Mesodermal cell (in vitro differentiated cells): ENCODE data around the gene MARCHF10.

Experiments
- H3K27ac ChIP-seq: 2 replicates; pipeline ENCODE4 v1.7.0; 2013; ENCODE audit warnings: mild to moderate bottlenecking, low read depth, low read length, moderate library complexity; ENCODE audit not compliant: severe bottlenecking
- H3K36me3 ChIP-seq: 2 replicates; pipeline ENCODE4 v1.7.1; 2013; ENCODE audit warnings: mild to moderate bottlenecking, low read length, moderate library complexity; ENCODE audit not compliant: control insufficient read depth, insufficient read depth
- H3K4me1 ChIP-seq: one replicate; pipeline ENCODE4 v1.7.1; 2013; ENCODE audit warnings: mild to moderate bottlenecking, low read length; ENCODE audit not compliant: insufficient read depth, control insufficient read depth, poor library complexity, severe bottlenecking
- H3K4me3 ChIP-seq: 2 replicates; pipeline ENCODE4 v1.7.0; 2013; ENCODE audit warnings: low read length, control low read depth, mild to moderate bottlenecking; ENCODE audit not compliant: insufficient read depth, poor library complexity, severe bottlenecking; ENCODE audit errors: extremely low read depth
- H3K9me3 ChIP-seq: 2 replicates; pipeline ENCODE4 v1.7.1; 2013; ENCODE audit warnings: mild to moderate bottlenecking, low read length, moderate library complexity; ENCODE audit not compliant: control insufficient read depth
- WGBS, 2 experiments: methylation state at CpG; one replicate each; pipeline ENCODE4 v1.1.5; 2013; ENCODE audit warnings: missing lambda C conversion rate in 2 of 2; ENCODE audit not compliant: insufficient coverage in 2 of 2; 5-methylcytosine and 5-hydroxymethylcytosine counted together

MARCHF10 gene

DNA sequence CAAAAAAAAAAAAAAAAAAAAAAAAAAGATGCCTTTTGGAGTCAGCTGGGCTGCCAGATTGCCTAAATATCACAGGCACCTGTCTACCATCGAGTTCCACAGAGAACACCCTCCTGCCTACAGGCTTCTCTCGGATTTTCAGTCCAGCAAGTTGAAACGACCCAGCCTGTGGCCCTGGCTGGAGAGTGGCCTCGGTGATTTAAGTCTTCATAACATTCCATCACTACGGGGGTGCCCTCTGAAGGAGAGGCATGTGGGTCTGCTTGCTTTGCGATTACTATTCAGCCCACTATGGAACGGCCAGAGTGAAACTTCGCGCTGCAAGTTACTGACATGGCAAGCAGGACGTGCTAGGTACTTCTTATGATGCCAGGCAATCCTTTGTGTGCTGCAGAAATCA lies 42.8 kb downstream of the MARCHF10 start:
- Histone ChIP-seq H3K9me3 (no peaks in the 10 kb centered on the region), H3K4me1 (no peaks in the 10 kb centered on the region), H3K27ac (no peak overlapping the region), H3K4me3 (no peak overlapping the region), H3K36me3 (no peaks in the 10 kb centered on the region)
- WGBS, 2 experiments = 78 to 84% methylated on average over 6 to 9 of the region's 10 CpGs

DNA sequence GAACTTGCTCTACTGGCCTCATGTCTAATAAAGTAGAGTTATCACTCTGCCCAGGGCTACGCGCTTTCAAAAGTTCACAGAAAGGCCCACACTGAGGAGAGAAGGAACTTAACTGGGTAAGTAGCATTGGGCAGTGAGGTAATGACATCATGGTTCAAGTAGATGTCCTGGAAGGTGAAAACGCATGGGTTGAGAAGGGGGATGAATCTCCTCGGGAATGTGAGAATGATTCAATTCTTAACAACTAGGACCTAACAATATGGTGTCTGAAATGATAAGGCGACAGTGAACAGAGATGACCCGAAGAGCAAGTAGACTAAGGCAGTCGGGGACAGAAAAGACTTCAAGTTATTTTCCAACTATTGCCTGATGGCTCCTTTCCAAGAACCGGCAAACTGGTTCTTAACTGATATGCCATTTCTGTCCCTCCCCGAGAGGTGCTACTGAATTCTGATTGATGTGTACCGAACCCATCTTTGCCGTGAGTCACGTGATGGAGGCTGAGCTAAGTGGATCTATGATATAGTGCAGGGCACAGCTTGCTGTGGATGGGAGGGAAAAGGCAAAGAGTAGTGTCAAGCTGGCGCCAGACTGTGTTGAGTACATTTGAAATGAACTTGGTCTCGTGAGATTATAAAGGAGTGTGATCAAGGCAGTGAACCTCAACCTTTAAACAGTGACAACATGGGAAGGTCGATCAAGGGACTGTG lies 44.1 kb downstream of the MARCHF10 start:
- H3K4me1 ChIP-seq = no peaks in the 10 kb centered on the region
- no peak overlapping the region for H3K4me3 ChIP-seq
- no peak overlapping the region for H3K27ac ChIP-seq
- 90 to 96% methylated on average over 12 to 15 of the region's 15 CpGs for WGBS, 2 experiments
- H3K9me3 ChIP-seq = no peaks in the 10 kb centered on the region
- no peaks in the 10 kb centered on the region for H3K36me3 ChIP-seq

DNA sequence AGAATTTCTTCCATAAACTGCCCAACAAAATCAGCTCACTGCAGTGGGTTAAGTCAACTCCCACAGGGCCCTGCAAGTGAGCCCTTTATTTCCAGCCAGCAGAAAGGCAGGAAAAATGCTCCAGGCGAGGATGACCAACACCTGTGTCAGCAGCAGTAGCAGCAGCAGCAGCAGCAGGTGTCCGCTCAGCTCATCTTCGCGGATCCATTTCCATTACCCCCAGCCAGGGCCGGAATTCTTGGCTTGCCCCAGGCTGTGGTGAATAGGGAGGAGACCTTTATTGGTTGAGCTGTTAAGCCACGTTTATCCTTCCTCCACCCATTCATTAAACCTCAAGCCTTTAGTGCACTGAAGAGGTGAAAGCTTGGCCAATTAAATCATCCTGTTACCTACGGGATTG lies 46.2 kb downstream of the MARCHF10 start:
- WGBS, 2 experiments = 44 to 67% methylated on average over 1 of the region's 7 CpGs
- H3K4me3 ChIP-seq = no peak overlapping the region
- H3K27ac ChIP-seq = no peak overlapping the region
- H3K9me3 ChIP-seq = no peaks in the 10 kb centered on the region
- no peaks in the 10 kb centered on the region for H3K36me3 ChIP-seq
- H3K4me1 ChIP-seq = no peaks in the 10 kb centered on the region

DNA sequence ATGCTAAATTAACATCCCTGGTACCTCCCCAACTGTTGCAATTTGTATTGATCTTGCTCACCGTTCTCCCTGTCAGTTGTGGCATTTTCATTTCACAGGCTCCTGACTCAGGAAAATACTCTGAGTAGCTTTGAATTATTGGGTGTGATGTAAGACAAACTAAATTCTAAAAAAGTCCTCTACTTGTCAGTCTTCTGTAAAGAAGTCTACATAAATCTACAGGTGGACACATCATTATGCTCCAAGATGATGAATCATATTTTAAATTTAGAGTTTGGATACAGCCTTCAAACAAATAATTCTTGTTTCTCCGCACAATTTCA lies 47.2 kb downstream of the MARCHF10 start:
- Histone ChIP-seq H3K4me1 (no peaks in the 10 kb centered on the region), H3K4me3 (no peak overlapping the region), H3K27ac (no peak overlapping the region), H3K9me3 (no peaks in the 10 kb centered on the region), H3K36me3 (no peaks in the 10 kb centered on the region)
- 100% methylated on average over 1 of the region's 2 CpGs for WGBS, 2 experiments

DNA sequence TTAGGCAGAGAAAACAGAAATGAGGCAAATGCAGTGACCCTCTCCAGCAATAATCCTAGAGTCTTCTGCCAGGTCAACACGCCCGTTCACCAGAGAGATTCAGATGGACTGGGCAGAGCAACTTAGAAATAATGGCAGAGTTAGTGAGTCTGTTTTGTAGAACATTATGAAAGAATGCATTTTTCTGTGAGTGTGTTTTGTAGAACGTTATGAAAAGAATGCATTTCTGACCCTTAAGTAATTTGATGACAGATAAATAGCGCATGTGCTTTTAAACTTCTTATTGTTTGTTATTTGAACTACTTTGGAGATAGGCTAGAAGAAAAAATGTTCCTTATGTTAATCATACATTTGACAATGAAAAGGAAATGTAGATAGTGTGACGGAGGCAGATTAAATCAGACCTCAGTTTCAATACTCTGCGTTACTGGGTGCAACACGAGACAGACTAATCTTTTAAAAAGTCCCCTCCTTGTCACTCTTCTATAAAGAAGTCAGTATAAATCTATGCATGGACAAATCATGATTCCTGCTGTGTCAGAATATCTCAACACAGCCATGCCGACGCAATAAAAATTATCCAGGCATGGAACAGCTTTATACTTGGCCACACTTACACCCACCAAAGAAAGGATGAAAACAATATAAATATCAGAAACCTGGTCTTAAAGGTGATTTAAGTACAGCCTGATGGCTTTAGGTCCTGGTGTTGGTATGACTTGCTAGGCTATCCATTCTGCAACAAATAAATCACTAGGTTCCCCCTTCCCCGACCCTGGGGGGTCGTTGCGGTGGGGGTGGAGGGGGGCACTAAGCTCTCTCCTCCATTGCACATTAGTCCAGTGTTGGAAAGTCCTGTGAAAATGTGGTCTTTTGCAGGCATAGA lies 47.8 kb downstream of the MARCHF10 start:
- H3K9me3 ChIP-seq = no peaks in the 10 kb centered on the region
- 84 to 95% methylated on average over 5 to 6 of the region's 12 CpGs for WGBS, 2 experiments
- no peak overlapping the region for H3K4me3 ChIP-seq
- H3K4me1 ChIP-seq = no peaks in the 10 kb centered on the region
- no peak overlapping the region for H3K27ac ChIP-seq
- no peaks in the 10 kb centered on the region for H3K36me3 ChIP-seq

DNA sequence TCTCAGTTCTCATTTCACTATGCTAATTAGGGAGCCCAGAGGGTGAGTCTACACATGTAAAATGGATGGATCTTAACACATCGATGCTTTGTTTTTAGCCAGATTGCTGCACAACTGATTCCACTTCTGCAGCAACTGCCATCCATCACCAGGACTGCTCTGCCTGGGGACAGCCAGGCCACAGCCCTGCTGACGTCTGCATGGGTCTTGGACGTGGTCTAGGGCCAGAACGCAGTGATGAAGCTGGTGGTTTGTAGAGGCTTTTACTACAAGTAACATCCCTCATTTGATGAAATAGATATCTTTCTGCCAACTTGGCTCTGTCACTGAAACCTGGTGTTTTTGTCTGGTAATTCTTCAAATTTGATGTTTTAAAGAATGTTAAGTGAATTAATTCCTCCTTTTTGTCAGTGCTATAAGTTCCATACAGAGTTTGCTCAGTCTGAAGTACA lies 50.6 kb downstream of the MARCHF10 start:
- Histone ChIP-seq H3K36me3 (no peaks in the 10 kb centered on the region), H3K9me3 (no peaks in the 10 kb centered on the region), H3K27ac (no peak overlapping the region), H3K4me1 (no peaks in the 10 kb centered on the region), H3K4me3 (no peak overlapping the region)
- 67 to 100% methylated on average over 1 of the region's 4 CpGs for WGBS, 2 experiments

DNA sequence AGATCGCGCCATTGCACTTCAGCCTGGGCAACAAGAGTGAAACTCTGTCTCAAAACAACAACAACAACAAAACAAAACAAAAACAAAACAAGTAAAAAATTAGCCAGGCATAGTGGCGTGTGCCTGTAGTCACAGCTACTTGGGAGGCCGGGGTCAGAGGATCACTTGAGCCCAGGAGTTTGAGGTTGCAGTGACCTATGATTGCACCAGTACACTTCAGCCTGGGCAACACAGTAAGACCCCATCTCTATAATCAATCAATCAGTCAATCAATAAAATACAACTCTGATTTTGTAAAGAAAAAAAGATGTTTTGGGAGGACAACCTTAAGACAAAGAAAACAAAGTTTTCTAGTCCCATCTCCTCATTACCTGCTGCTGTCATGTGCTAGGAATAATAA lies 51.9 kb downstream of the MARCHF10 start:
- H3K27ac ChIP-seq = no peak overlapping the region
- no peaks in the 10 kb centered on the region for H3K4me1 ChIP-seq
- H3K9me3 ChIP-seq = no peaks in the 10 kb centered on the region
- no peak overlapping the region for H3K4me3 ChIP-seq
- WGBS, 2 experiments = 98 to 100% methylated on average over 2 to 4 of the region's 4 CpGs
- no peaks in the 10 kb centered on the region for H3K36me3 ChIP-seq

DNA sequence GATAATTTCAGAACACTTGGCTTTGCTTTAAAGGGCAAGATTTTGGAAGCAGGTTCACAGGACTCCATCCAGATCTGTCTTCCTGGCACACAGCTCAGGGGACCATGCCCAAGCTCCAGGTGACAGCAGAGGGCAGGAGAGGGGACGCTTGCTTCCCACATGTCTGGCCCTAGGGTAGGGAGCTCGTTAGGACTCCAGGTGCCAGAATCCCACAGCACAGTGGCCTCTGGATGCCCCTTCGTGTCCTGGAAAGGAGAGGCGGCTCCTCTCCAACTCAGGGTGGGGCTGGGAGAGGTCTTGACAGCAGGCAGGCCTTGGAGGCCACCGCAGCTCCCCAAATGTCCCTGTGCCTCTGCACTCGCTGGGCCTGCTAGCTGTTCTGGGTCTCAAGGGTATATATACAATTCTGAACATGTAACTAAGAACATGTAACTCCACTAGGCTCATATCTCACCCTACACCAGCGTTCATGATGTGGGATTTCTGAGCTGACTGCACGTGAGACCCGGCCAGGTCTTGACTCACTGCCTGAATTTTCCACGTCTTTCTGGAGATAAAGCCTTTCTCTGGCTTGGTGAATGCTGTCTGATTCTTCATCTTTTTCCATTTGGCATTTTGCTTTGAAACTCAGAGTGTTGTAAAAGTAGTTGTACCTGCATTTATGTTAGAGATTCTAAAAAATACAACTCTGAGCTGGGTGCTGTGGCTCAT lies 52.8 kb downstream of the MARCHF10 start:
- Histone ChIP-seq H3K27ac (no peak overlapping the region), H3K4me3 (no peak overlapping the region), H3K9me3 (no peaks in the 10 kb centered on the region), H3K4me1 (no peaks in the 10 kb centered on the region), H3K36me3 (no peaks in the 10 kb centered on the region)
- WGBS, 2 experiments = 84 to 85% methylated on average over 6 to 8 of the region's 10 CpGs

DNA sequence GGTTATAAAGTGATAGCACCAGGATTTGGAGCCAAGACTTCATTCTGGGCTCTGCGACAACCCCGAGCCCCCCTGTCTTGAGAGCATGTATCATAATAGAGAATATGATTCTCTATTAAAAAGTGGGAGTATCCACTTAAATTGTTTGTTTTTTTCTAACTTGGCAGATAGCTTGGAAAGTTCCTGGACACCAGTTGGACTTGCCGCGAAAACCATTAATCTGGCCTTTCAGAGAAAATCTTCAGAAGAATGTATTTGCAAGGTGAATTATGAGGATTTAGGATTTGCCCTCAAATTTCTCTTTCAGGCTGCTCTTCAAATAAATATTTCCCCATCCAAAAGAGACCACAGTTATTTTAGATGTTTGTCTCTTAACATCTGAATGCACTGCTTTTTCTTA lies 53.5 kb downstream of the MARCHF10 start:
- Histone ChIP-seq H3K4me1 (no peaks in the 10 kb centered on the region), H3K27ac (no peak overlapping the region), H3K9me3 (no peaks in the 10 kb centered on the region), H3K4me3 (no peak overlapping the region), H3K36me3 (no peaks in the 10 kb centered on the region)
- 100% methylated on average over 4 of the region's 4 CpGs; no CpG with 5 or more reads in 1 of the 2 experiments for WGBS, 2 experiments

DNA sequence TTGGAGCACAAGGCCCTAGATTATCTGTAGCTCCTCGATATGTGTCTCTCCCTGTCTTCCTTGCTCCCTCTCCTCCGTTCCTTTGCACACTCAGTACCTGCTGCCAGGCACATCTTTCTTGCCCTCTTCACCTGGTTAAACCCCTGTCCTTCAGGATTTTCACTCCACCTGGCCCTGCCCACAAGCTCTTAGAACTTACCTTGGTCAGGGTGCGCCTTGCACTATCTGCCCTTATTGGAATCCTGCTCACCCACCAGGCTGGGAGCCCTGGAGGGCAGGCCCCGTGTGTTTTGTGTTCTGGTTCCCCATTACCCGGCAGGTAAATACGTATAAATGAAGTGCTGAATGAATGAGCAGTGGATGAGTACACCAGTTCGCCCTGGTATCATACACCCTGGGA lies 54.6 kb downstream of the MARCHF10 start:
- no peaks in the 10 kb centered on the region for H3K4me1 ChIP-seq
- no peaks in the 10 kb centered on the region for H3K36me3 ChIP-seq
- no peak overlapping the region for H3K4me3 ChIP-seq
- H3K9me3 ChIP-seq = no peaks in the 10 kb centered on the region
- no peak overlapping the region for H3K27ac ChIP-seq
- WGBS, 2 experiments = 88 to 90% methylated on average over 4 to 7 of the region's 7 CpGs
